SK-N-SH (cell line): ENCODE measurements around the gene SLFNL1. TPM values are rescaled to one million over a fixed set of nuclear protein-coding genes. Genes with fewer than 3 reads are reported as not detected.

Experiments
- CTCF ChIA-PET: fragments of 300-600, 350-600 bp; formaldehyde crosslinking; extraction: SDS; loops from one replicate; lab custom pipeline; 2021; lab: Yijun Ruan, JAX
- POLR2A ChIA-PET: fragments of 350-600 bp; sonication (Branson Sonifier 250); formaldehyde crosslinking; extraction: SDS; loops from one replicate; lab custom pipeline; 2020; ENCODE audit warnings: antibody characterized with exemption, inconsistent platforms; lab: Yijun Ruan, JAX
- DNase-seq: peaks from one replicate; pipeline ENCODE4 v3.0.0; 2012
- H2AFZ ChIP-seq: fragments of 200-600 bp; sonication (generic); 2 replicates; pipeline ENCODE4 v1.8.1; 2016; ENCODE audit warnings: antibody characterized with exemption, mild to moderate bottlenecking, low read depth
- H3F3A ChIP-seq: fragments of 200-600 bp; sonication (generic); replicated peaks from 2 replicates; pipeline ENCODE3; 2016; ENCODE audit warnings: antibody characterized with exemption, mild to moderate bottlenecking; ENCODE audit not compliant: insufficient read depth
- H3K27ac ChIP-seq, 2 experiments: fragments of 200-500 bp in 1 of 2; fragments of 200-600 bp in 1 of 2; sonication (Bioruptor generic) in 1 of 2; sonication (generic), shearing (Covaris generic) in 1 of 2; 2 replicates each; pipeline versions ENCODE4 v1.5.1 to v1.6.1; 2014 to 2016; ENCODE audit warnings: low read depth in 2 of 2, inconsistent platforms in 1 of 2, low read length in 1 of 2, mild to moderate bottlenecking in 1 of 2, mixed read lengths in 1 of 2
- H3K27me3 ChIP-seq: fragments of 200-600 bp; sonication (generic), shearing (Covaris generic); 2 replicates; pipeline ENCODE4 v1.6.1; 2016; ENCODE audit warnings: mixed run types; ENCODE audit not compliant: insufficient read depth
- H3K36me3 ChIP-seq, 2 experiments: fragments of 200-500 bp in 1 of 2; fragments of 200-600 bp in 1 of 2; sonication (Bioruptor generic) in 1 of 2; sonication (generic) in 1 of 2; replicated peaks in 1 of 2; 2 replicates each; pipeline versions ENCODE3 to v1.5.1; 2014 to 2016; ENCODE audit warnings: low read length in 1 of 2, mild to moderate bottlenecking in 1 of 2; ENCODE audit not compliant: insufficient read depth in 2 of 2, control insufficient read depth in 1 of 2
- H3K4me1 ChIP-seq, 2 experiments: fragments of 200-500 bp in 1 of 2; fragments of 200-600 bp in 1 of 2; sonication (Bioruptor generic) in 1 of 2; sonication (generic), shearing (Covaris generic) in 1 of 2; 2 replicates each; pipeline versions ENCODE4 v1.5.1 to v1.6.1; 2014 to 2016; ENCODE audit warnings: low read depth in 1 of 2, low read length in 1 of 2, mixed run types in 1 of 2; ENCODE audit not compliant: insufficient read depth in 2 of 2, control insufficient read depth in 1 of 2
- H3K4me2 ChIP-seq: fragments of 200-600 bp; sonication (generic), shearing (Covaris generic); 2 replicates; pipeline ENCODE4 v1.6.1; 2017; ENCODE audit warnings: mixed run types
- H3K4me3 ChIP-seq, 2 experiments: fragments of 200-500 bp in 1 of 2; fragments of 200-600 bp in 1 of 2; sonication (Bioruptor generic) in 1 of 2; sonication (generic), shearing (Covaris generic) in 1 of 2; 2 replicates each; pipeline versions ENCODE4 v1.5.1 to v1.8.1; 2014 to 2016; ENCODE audit warnings: low read depth in 2 of 2, inconsistent platforms in 1 of 2, low read length in 1 of 2, mild to moderate bottlenecking in 1 of 2, mixed read lengths in 1 of 2, moderate library complexity in 1 of 2
- H3K79me2 ChIP-seq: fragments of 200-600 bp; sonication (generic); 2 replicates; pipeline ENCODE4 v1.8.1; 2017; ENCODE audit warnings: mild to moderate bottlenecking; ENCODE audit not compliant: insufficient read depth
- H3K9ac ChIP-seq: fragments of 200-600 bp; sonication (generic); 2 replicates; pipeline ENCODE4 v1.6.1; 2017; ENCODE audit warnings: mixed run types
- H3K9me2 ChIP-seq: fragments of 200-600 bp; sonication (generic); 2 replicates; pipeline ENCODE4 v1.6.1; 2017; ENCODE audit warnings: mixed run types
- H3K9me3 ChIP-seq: fragments of 200-600 bp; sonication (generic); 2 replicates; pipeline ENCODE4 v1.6.1; 2017; ENCODE audit warnings: mixed run types, mild to moderate bottlenecking, moderate library complexity
- H4K20me1 ChIP-seq: fragments of 200-600 bp; sonication (generic); 2 replicates; pipeline ENCODE4 v1.6.1; 2017; ENCODE audit warnings: mild to moderate bottlenecking, mixed run types; ENCODE audit not compliant: insufficient read depth
- ELF1 ChIP-seq: IDR thresholded peaks from 2 replicates; pipeline ENCODE4 v1.4.0; 2012
- EZH2phosphoT487 ChIP-seq: fragments of 200-600 bp; sonication (generic); IDR thresholded peaks from 2 replicates; pipeline ENCODE4 v1.6.1; 2017; ENCODE audit warnings: low read depth, mixed run types, mild to moderate bottlenecking, antibody characterized with exemption, moderate library complexity, borderline replicate concordance
- FOSL2 ChIP-seq: IDR thresholded peaks from 2 replicates; pipeline ENCODE4 v1.4.0; 2012; ENCODE audit warnings: low read depth, mild to moderate bottlenecking, moderate library complexity, borderline replicate concordance
- FOXJ3 ChIP-seq: sonication (generic); formaldehyde crosslinking; IDR thresholded peaks from 2 replicates; pipeline ENCODE4 v1.5.1; 2020; ENCODE audit warnings: mild to moderate bottlenecking, missing genetic modification reagents
- FOXM1 ChIP-seq: IDR thresholded peaks from 2 replicates; pipeline ENCODE4 v1.4.0; 2012; ENCODE audit warnings: low read depth, mild to moderate bottlenecking
- GABPA ChIP-seq: IDR thresholded peaks from 2 replicates; pipeline ENCODE4 v1.4.0; 2012; ENCODE audit warnings: low read depth, mild to moderate bottlenecking
- GATA2 ChIP-seq: sonication (generic); formaldehyde crosslinking; IDR thresholded peaks from 2 replicates; pipeline ENCODE4 v1.5.0; 2020; ENCODE audit warnings: mild to moderate bottlenecking, missing genetic modification reagents
- MEF2A ChIP-seq: IDR thresholded peaks from 2 replicates; pipeline ENCODE4 v1.4.0; 2012; ENCODE audit warnings: low read depth, borderline replicate concordance
- MXI1 ChIP-seq: IDR thresholded peaks from 2 replicates; pipeline ENCODE4 v1.6.1; 2012; ENCODE audit warnings: mild to moderate bottlenecking, low read depth, low read length, improper control_type of control experiment
- NFIC ChIP-seq: IDR thresholded peaks from 2 replicates; pipeline ENCODE4 v1.4.0; 2012; ENCODE audit warnings: borderline replicate concordance
- NRF1 ChIP-seq: IDR thresholded peaks from 2 replicates; pipeline ENCODE4 v1.6.1; 2012; ENCODE audit warnings: low read depth, mild to moderate bottlenecking, low read length
- RAD21 ChIP-seq: IDR thresholded peaks from 2 replicates; pipeline ENCODE4 v1.6.1; 2012; ENCODE audit warnings: mild to moderate bottlenecking, low read length
- REST ChIP-seq: IDR thresholded peaks from 2 replicates; pipeline ENCODE4 v1.6.1; 2012; ENCODE audit warnings: mild to moderate bottlenecking, low read depth, low read length, moderate library complexity
- RFX5 ChIP-seq: IDR thresholded peaks from 2 replicates; pipeline ENCODE4 v1.6.1; 2012; ENCODE audit warnings: mild to moderate bottlenecking, improper control_type of control experiment, low read length
- TEAD4 ChIP-seq: IDR thresholded peaks from 2 replicates; pipeline ENCODE4 v1.4.0; 2012; ENCODE audit warnings: mild to moderate bottlenecking, borderline replicate concordance; ENCODE audit not compliant: insufficient read depth
- USF2 ChIP-seq: fragments of 150-350 bp; IDR thresholded peaks from 2 replicates; pipeline ENCODE4 v1.6.1; 2017; ENCODE audit warnings: antibody characterized with exemption, low read length, low read depth, borderline replicate concordance
- YY1 ChIP-seq: IDR thresholded peaks from 2 replicates; pipeline ENCODE4 v1.4.0; 2012; ENCODE audit warnings: low read depth, mild to moderate bottlenecking
- WGBS: methylation state at CpG from one replicate; pipeline ENCODE4 v1.1.6; 2017; ENCODE audit warnings: low lambda C conversion rate; 5-methylcytosine and 5-hydroxymethylcytosine counted together
- polyA plus RNA-seq, 3 experiments: library from polyadenylated mRNA; depleted of rRNA; stranded (reverse); fragments of >200 nt; gene quantifications; 2 replicates each; pipeline ENCODE4 v1.2.3, GENCODE V29; 2012
- TF ChIP-seq, protein P1 (sequence below): IDR thresholded peaks from 2 replicates; pipeline ENCODE4; 2012
- TF ChIP-seq, protein P2 (sequence below): IDR thresholded peaks from 2 replicates; pipeline ENCODE4 v1.4.0; 2012; ENCODE audit warnings: low read depth, borderline replicate concordance
- TF ChIP-seq, protein P3 (sequence below): fragments of 150-350 bp; IDR thresholded peaks from 2 replicates; pipeline ENCODE4 v1.6.1; 2016; ENCODE audit warnings: mild to moderate bottlenecking, low read depth, low read length

Gene SLFNL1
- polyA plus RNA-seq, 1 of the 3 experiments (the other 2 are of a cell fraction), result 0.26 TPM

DNA sequence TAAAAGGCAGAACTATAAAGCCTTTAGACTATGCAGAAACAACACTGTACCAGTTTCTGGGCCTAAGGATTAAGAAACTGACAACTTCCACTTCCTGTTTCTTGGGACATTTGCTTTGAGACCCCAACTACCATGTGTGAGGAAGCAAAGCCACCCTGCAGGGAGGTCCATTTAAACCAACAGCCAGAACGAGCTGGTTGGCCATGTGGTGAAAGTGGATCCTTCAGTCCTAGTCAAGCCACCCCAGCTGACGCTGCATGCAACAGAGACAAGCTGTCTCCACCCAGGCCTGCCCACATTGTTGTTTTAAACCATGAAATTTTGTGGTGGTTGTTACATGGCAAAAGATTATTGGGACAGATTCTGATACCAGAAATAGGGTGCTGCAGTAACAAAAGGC, 31.8 kb upstream of the SLFNL1 start:
- H3K79me2 ChIP-seq, result no peaks in the 10 kb centered on the region
- no peaks in the 10 kb centered on the region for H3K4me1 ChIP-seq
- no peaks in the 10 kb centered on the region for H3F3A ChIP-seq
- no peaks in the 10 kb centered on the region for H3K27me3 ChIP-seq
- H3K9me2 ChIP-seq, result no peaks in the 10 kb centered on the region
- H3K27ac ChIP-seq, result no peak overlapping the region
- ChIA-PET POLR2A (no interaction called here), CTCF (interaction anchor here (1.5 kb wide), 1 partner anchor 30 kb away, joined by 3 read pairs; no protein-coding TSS in a partner anchor)
- H3K4me2 ChIP-seq, result no peak overlapping the region
- WGBS, result 100% methylated on average over 2 of the region's 2 CpGs
- H4K20me1 ChIP-seq, result no peaks in the 10 kb centered on the region
- no peak overlapping the region for H2AFZ ChIP-seq
- DNase-seq, result no peak
- TF ChIP-seq FOXM1, result no peak
- TF ChIP-seq USF2, result no peak
- TF ChIP-seq, protein P1, sequence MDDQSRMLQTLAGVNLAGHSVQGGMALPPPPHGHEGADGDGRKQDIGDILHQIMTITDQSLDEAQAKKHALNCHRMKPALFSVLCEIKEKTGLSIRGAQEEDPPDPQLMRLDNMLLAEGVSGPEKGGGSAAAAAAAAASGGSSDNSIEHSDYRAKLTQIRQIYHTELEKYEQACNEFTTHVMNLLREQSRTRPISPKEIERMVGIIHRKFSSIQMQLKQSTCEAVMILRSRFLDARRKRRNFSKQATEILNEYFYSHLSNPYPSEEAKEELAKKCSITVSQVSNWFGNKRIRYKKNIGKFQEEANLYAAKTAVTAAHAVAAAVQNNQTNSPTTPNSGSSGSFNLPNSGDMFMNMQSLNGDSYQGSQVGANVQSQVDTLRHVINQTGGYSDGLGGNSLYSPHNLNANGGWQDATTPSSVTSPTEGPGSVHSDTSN, result no peak
- TF ChIP-seq GATA2 (CRISPR knock-in tag), result no peak
- TF ChIP-seq, protein P2, sequence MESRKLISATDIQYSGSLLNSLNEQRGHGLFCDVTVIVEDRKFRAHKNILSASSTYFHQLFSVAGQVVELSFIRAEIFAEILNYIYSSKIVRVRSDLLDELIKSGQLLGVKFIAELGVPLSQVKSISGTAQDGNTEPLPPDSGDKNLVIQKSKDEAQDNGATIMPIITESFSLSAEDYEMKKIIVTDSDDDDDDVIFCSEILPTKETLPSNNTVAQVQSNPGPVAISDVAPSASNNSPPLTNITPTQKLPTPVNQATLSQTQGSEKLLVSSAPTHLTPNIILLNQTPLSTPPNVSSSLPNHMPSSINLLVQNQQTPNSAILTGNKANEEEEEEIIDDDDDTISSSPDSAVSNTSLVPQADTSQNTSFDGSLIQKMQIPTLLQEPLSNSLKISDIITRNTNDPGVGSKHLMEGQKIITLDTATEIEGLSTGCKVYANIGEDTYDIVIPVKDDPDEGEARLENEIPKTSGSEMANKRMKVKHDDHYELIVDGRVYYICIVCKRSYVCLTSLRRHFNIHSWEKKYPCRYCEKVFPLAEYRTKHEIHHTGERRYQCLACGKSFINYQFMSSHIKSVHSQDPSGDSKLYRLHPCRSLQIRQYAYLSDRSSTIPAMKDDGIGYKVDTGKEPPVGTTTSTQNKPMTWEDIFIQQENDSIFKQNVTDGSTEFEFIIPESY, result no peak
- no peak for TF ChIP-seq FOSL2
- TF ChIP-seq RFX5, result no peak
- TF ChIP-seq ELF1, result no peak
- no peak for TF ChIP-seq RAD21
- TF ChIP-seq GABPA, result no peak
- no peak for TF ChIP-seq TEAD4
- no peak for TF ChIP-seq YY1
- TF ChIP-seq FOXJ3 (CRISPR knock-in tag), result no peak
- TF ChIP-seq MEF2A, result no peak
- TF ChIP-seq NFIC, result no peak
- H3K9me3 ChIP-seq, result no peaks in the 10 kb centered on the region
- no peak overlapping the region for H3K4me3 ChIP-seq
- H3K36me3 ChIP-seq, result peaks cover 18 to 21% of the 10 kb centered on the region in 2 experiments
- H3K9ac ChIP-seq, result no peak overlapping the region

GRCh38 chr1:41051022-41051421, 29.5 kb upstream of the SLFNL1 start:
- WGBS, result 100% methylated on average over 1 of the region's 1 CpG
- POLR2A ChIA-PET, result no interaction called here
- H3K9me2 ChIP-seq, result no peaks in the 10 kb centered on the region
- H2AFZ ChIP-seq, result no peak overlapping the region
- no peak for DNase-seq
- H3K4me2 ChIP-seq, result no peak overlapping the region
- H3K79me2 ChIP-seq, result no peaks in the 10 kb centered on the region
- CTCF ChIA-PET, result interaction anchor here (1.3 kb wide), 1 partner anchor 14 kb away, joined by 4 read pairs; no protein-coding TSS in a partner anchor
- H3F3A ChIP-seq, result no peaks in the 10 kb centered on the region
- no peak overlapping the region for H3K4me3 ChIP-seq
- H4K20me1 ChIP-seq, result no peaks in the 10 kb centered on the region
- no peak overlapping the region for H3K9ac ChIP-seq
- no peak overlapping the region for H3K27ac ChIP-seq
- no peaks in the 10 kb centered on the region for H3K27me3 ChIP-seq
- H3K36me3 ChIP-seq, result peaks cover 18 to 26% of the 10 kb centered on the region in 2 experiments
- no peaks in the 10 kb centered on the region for H3K9me3 ChIP-seq
- peaks cover 0 to 4% of the 10 kb centered on the region in 2 experiments; a peak in 2 of 4 replicates for H3K4me1 ChIP-seq
- TF ChIP-seq REST (no peak), EZH2phosphoT487 (no peak), FOSL2 (no peak), MXI1 (no peak), NRF1 (no peak), TEAD4 (no peak), FOXM1 (no peak)
- TF ChIP-seq, protein P3, sequence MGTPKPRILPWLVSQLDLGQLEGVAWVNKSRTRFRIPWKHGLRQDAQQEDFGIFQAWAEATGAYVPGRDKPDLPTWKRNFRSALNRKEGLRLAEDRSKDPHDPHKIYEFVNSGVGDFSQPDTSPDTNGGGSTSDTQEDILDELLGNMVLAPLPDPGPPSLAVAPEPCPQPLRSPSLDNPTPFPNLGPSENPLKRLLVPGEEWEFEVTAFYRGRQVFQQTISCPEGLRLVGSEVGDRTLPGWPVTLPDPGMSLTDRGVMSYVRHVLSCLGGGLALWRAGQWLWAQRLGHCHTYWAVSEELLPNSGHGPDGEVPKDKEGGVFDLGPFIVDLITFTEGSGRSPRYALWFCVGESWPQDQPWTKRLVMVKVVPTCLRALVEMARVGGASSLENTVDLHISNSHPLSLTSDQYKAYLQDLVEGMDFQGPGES, result no peak
